ENCODE data around the gene KIFC3.

- no peak for TF ChIP-seq ZNF530 (tag by site-specific recombination; IDR thresholded peaks at IDR 0.05; ENCODE audit: low read depth)
- no peak for TF ChIP-seq IKZF3 (tag by site-specific recombination; IDR thresholded peaks at IDR 0.05)
- TF ChIP-seq CTCF (tag by site-specific recombination; IDR thresholded peaks at IDR 0.05), result no peak
Observed at GRCh38 chr16:57808589-57809228, 6.4 kb upstream of the KIFC3 start.
